ENCODE data around the gene KIRREL1.

DNA sequence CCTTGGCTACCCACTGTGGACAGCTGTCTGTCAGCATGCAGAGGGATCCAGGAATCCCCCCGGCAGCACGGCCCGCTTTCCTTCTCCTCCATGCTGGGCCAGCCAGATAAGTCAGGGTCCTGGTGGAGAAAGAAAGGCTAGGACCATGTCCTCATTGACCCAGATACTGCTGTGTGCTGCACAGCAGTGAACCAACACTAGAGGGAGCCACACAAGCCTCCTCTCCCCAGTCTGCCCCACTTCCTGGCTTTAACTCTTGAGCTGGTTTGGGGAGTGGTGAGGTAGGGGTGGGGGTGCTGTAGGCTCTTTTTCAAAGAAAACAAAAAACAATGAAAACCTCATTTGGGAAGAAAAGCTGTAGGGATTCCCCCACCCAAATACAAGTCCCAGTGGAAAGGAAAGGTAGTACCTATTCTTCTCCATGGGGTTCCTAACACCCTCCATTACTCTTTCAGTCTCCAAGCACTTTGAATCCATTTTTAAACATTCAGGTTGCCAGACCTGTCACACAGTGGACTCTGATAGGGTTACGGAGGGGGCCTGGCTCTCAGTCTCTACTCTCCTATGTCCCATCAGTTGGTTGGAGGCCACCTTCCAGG, 102.4 kb downstream of the KIRREL1 start:
- TF ChIP-seq MXI1 (conservative IDR thresholded peaks at IDR 0.05; ENCODE audit: poor library complexity, severe bottlenecking), result no peak
- TF ChIP-seq SMC3 (conservative IDR thresholded peaks at IDR 0.05; ENCODE audit: poor library complexity), result no peak
- TF ChIP-seq EZH2 (IDR thresholded peaks at IDR 0.05; ENCODE audit: borderline replicate concordance, insufficient read depth, low read length, poor library complexity, severe bottlenecking), result no peak
- TF ChIP-seq RAD21 (conservative IDR thresholded peaks at IDR 0.05), result no peak
- TF ChIP-seq, protein P1, sequence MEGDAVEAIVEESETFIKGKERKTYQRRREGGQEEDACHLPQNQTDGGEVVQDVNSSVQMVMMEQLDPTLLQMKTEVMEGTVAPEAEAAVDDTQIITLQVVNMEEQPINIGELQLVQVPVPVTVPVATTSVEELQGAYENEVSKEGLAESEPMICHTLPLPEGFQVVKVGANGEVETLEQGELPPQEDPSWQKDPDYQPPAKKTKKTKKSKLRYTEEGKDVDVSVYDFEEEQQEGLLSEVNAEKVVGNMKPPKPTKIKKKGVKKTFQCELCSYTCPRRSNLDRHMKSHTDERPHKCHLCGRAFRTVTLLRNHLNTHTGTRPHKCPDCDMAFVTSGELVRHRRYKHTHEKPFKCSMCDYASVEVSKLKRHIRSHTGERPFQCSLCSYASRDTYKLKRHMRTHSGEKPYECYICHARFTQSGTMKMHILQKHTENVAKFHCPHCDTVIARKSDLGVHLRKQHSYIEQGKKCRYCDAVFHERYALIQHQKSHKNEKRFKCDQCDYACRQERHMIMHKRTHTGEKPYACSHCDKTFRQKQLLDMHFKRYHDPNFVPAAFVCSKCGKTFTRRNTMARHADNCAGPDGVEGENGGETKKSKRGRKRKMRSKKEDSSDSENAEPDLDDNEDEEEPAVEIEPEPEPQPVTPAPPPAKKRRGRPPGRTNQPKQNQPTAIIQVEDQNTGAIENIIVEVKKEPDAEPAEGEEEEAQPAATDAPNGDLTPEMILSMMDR (IDR thresholded peaks at IDR 0.05; ENCODE audit: poor library complexity, severe bottlenecking), result peak; percentile 37
- TF ChIP-seq POLR2AphosphoS5 (IDR thresholded peaks at IDR 0.05), result no peak
- TF ChIP-seq, protein P2, sequence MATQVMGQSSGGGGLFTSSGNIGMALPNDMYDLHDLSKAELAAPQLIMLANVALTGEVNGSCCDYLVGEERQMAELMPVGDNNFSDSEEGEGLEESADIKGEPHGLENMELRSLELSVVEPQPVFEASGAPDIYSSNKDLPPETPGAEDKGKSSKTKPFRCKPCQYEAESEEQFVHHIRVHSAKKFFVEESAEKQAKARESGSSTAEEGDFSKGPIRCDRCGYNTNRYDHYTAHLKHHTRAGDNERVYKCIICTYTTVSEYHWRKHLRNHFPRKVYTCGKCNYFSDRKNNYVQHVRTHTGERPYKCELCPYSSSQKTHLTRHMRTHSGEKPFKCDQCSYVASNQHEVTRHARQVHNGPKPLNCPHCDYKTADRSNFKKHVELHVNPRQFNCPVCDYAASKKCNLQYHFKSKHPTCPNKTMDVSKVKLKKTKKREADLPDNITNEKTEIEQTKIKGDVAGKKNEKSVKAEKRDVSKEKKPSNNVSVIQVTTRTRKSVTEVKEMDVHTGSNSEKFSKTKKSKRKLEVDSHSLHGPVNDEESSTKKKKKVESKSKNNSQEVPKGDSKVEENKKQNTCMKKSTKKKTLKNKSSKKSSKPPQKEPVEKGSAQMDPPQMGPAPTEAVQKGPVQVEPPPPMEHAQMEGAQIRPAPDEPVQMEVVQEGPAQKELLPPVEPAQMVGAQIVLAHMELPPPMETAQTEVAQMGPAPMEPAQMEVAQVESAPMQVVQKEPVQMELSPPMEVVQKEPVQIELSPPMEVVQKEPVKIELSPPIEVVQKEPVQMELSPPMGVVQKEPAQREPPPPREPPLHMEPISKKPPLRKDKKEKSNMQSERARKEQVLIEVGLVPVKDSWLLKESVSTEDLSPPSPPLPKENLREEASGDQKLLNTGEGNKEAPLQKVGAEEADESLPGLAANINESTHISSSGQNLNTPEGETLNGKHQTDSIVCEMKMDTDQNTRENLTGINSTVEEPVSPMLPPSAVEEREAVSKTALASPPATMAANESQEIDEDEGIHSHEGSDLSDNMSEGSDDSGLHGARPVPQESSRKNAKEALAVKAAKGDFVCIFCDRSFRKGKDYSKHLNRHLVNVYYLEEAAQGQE (IDR thresholded peaks at IDR 0.05; ENCODE audit: borderline replicate concordance), result no peak
- TF ChIP-seq EP300 (conservative IDR thresholded peaks at IDR 0.05; ENCODE audit: poor library complexity, severe bottlenecking), result no peak
- no peak for TF ChIP-seq TAF1 (IDR thresholded peaks at IDR 0.05; ENCODE audit: low read depth)

Data from neural cell (in vitro differentiated cells).